Inflammatory macrophage treated with lipopolysaccharide for 1 hour (primary cell): ENCODE results near the gene KMT2C.
"Not testable (repeated sequence)": the region's sequence is repeated elsewhere in the genome, so short reads cannot be mapped to it uniquely, and the experiment has no call there.

Experiments used
- DNase-seq, 2 donors: peaks; one replicate each; pipeline ENCODE4 v3.0.0-alpha.2; 2020 to 2022

The KMT2C gene

DNA sequence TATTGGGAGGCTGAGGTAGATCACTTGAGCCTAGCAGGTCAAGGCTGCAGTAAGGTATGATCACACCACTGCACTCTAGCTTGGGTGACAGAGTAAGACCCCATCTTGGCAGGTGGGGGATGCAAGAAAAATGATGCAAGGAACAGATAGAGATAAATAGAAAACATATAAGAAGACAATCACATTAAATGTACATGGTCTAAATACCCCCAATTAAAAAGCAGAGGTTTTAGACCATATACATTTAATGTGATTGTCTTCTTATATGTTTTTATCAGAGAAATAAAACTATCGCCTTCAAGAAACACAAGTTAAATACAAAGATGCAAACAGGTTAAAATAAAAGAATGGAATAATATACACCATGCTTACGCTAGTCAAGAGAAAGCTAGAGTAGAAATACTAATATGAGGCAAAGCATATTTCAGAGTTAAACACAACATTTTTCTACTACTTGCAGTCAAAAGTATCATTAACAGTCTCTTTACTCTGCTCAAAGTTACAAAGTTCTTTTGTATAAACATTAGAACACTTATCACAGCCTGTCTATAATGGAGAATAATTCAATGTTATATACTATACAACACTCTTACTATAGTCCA, 136.2 kb downstream of the KMT2C start:
- DNase-seq, result not testable (repeated sequence)

- no peak for DNase-seq
Observed at GRCh38 chr7:152292897-152293296, 142.9 kb downstream of the KMT2C start.

DNA sequence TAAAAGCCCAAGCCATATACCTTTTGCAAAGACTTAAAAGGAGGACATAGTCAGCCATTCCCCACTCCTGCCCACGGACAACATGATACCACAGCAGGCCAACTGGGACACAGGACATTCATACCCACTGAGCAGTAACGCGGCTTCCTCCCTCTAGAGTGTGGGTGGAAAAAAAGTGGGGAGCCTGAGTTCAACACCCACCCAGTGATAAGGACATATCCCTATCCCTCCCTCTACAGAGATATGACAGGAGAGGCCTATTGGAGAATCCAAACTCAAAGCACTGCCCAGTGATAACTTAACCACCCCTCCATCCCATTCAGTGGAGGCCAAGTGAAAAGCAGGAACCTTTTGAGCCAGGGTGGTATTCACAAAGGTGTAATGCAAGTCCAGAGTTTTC, 148.8 kb downstream of the KMT2C start:
- not testable (repeated sequence) for DNase-seq

- DNase-seq, result not testable (repeated sequence)
Observed at GRCh38 chr7:152286219-152286618, 149.6 kb downstream of the KMT2C start.

DNA sequence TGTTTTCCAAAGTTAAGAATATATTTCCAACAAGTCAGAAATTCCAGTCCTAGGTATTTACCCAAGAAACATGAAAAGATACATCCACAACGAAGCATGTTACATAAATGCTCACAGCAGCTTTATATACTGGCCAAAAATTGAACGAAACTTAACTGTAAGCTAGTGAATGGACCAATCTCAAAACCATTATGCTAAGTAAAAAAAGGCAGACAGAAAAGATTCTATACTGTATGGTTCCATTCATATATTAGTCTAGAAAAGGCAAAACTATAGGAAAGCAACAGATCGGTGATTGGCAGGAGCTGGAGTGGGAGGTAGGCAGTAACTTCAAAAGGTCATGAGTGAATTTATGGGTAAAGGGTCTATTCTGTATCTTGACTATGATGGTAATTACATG, 150.8 kb downstream of the KMT2C start:
- DNase-seq, result not testable (repeated sequence)

GRCh38 chr7:152277687-152278086, 158.1 kb downstream of the KMT2C start:
- DNase-seq, result not testable (repeated sequence)

DNA sequence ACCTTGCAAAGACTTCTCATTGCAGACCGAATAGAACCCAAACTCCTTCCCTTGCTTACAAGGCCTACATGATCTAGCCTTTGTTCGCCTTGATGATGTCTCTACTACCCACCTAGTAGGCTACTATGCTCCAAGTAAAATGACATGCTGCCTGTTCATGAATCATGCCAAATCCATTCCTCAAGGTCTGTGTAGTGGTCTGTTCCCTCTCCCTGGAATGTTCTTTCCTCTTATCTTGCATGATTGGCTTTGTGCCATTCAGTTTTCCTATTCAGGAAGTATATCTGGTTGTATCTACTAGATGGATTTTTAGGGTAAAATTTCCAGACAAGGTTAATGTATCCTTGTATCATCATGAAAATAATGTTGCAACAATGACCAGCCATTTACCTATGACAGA, 165.4 kb downstream of the KMT2C start:
- not testable (repeated sequence) for DNase-seq

DNA sequence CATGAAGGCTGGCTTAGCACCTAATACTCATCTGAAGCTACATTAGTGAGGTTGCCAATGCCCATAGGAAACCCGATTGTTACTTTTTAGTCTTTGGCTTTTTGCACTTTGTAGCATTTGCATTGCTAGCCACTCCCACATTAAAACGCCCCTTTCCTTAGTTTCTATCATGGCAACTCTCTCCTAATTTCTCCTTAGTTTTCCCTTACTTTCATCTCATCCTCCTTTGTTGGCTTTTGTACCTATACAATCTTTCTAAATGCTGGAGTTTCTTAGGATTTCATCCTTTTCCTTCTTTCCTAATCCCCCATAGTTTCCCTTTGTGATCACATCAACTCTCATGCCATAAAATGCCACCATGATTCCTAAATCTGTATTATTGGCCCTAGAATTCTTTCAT, 168.9 kb downstream of the KMT2C start:
- not testable (repeated sequence) for DNase-seq

- not testable (repeated sequence) for DNase-seq
Observed at GRCh38 chr7:152264915-152265314, 170.9 kb downstream of the KMT2C start.

DNA sequence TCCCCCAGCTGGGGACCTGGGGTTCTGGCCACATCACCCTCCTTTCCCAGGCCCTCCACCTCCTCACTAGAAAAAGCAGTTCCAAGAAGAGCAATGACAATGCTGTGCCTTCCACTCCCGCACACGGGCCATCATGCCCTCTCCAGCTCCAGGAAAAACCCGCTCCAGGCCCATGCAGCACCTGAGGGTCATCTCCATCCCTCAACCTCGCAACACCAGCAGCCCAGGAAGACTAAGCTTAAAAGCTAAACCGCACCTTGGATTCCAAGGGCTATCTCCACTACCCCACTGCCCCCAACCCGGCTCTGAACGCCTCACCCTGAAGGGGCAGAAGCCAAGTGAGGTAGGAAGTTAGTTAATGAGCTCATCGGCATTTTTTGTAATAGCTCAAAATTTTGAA, 173.7 kb downstream of the KMT2C start:
- DNase-seq, result not testable (repeated sequence)

GRCh38 chr7:152259645-152260044, 176.2 kb downstream of the KMT2C start:
- not testable (repeated sequence) for DNase-seq

- DNase-seq, result not testable (repeated sequence)
Observed at GRCh38 chr7:152247851-152248250, 188.0 kb downstream of the KMT2C start.

DNA sequence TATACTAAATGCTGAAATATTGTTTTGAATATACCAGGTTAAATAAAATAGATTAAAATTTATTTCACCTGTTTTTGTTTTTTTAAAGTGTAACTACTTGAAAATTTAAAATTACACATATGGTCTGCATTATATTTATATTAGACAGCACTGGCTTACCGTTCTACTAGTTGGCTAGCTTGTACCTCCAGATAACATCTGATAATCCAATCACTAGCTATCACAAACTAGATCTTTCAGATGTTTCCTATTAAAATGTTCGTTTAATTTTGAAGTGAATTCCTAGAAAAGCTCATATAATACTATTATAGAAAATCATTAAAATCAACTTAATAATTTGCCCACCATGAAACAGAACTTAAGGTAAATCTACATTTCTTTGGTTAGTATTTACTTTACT, 190.4 kb downstream of the KMT2C start:
- not testable (repeated sequence) for DNase-seq

DNA sequence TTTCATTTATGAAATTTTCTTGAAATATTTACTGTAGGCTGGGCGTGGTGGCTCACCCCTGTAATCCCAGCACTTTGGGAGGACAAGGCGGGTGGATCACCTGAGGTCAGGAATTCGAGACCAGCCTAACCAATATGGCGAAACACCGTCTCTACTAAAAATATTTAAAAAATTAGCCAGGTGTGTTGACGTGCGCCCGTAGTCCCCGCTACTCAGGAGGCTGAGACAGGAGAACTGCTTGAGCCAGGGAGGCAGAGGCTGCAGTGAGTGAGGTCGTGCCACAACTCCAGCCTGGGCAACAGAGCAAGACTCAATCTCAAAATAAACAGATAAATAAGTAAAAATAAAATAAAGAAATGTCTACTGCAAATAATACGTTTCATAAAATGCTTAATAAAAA, 192.3 kb downstream of the KMT2C start:
- DNase-seq, result not testable (repeated sequence)

DNA sequence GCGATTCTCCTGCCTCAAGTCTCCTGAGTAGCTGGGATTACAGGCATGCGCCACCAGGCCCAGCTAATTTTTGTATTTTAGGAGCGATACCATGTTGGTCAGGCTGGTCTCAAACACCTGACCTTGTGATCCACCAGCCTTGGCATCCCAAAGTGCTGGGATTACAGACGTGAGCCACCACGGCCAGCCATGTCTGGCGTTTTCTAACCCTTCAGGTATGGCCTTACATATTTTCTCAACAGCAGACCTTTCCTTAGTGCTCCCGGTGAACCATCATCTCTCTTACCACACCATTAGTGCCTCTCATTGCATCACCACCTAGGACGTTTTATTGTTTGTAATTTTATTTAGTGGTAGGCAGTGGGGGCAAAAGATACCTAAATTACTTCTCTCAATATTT, 194.5 kb downstream of the KMT2C start:
- not testable (repeated sequence) for DNase-seq

DNA sequence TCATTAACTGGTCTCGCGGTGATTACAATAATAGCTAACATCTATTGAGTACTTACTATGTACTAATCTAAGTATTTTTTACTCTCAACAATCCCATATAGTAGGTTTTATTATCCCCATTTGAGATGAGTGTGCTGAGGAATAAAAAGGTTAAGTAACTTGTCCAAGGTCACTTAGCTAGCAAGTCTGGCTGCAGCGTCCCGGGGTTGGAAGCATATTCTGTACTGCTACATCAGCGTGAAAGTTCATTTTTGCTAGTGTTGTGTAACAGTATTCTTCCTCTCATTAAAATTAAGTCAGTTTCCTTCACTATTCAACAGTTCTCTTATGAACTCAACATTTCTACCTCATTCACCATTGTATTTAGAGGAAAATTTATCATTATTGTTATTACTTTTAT, 199.5 kb downstream of the KMT2C start:
- DNase-seq, result not testable (repeated sequence)

- not testable (repeated sequence) for DNase-seq
Observed at GRCh38 chr7:152234421-152234820, 201.4 kb downstream of the KMT2C start.

GRCh38 chr7:152231089-152231488, 204.7 kb downstream of the KMT2C start:
- DNase-seq, result no peak

- not testable (repeated sequence) for DNase-seq
Observed at GRCh38 chr7:152219556-152219955, 216.2 kb downstream of the KMT2C start.

DNA sequence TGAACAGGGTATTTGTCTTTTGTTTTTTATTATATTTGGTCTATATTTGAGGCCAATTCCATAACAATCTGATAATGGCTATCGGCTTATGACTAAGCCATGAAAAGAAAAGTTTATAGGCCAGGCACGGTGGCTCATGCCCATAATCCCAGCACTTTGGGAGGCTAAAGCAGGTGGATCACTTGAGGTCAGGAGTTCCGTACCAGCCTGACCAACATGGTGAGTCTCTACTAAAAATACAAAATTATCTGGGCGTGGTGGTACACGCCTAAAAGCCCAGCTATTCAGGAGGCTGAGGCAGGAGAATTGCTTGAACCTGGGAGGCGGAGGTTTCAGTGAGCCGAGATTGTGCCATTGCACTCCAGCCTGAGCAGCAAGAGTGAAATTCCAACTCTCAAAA, 227.0 kb downstream of the KMT2C start:
- DNase-seq, result not testable (repeated sequence)

DNA sequence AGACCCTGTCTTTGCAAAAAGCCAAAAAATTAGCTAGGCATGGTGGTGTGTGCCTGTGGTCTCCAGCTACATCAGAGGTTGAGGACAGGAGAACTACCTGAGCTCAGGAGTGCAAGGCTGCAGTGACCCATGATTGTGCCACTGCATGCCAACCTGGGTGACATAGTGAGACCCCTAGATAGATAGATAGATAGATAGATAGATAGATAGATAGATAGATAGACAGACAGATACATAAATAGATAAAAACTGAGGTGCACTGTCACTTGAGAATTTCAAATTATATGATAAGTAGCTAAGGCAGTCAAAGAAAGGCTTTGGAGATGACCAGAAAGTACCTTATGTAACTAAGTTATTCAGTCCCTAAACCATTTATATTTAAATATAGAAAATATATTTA, 231.4 kb downstream of the KMT2C start:
- DNase-seq, result not testable (repeated sequence)

- DNase-seq, result no peak
Observed at GRCh38 chr7:152203095-152203494, 232.7 kb downstream of the KMT2C start.

DNA sequence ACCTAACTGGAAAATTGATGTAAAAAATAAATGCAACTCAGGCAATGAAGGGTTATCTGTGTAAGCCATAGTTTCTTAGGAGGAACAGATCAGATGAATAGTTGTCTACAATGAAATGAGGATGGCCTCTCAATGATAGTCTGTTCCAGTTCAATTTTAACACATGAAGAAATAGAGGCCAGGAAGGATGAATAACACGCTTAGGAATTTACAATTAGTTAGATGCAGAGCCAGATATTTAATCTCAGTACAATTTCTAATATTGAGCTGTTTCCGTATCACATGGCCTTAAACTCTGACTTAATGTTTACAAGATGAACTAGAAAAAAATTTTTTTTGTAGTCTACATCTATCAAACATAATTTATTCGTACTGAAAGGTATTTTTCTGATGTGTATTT, 233.7 kb downstream of the KMT2C start:
- no peak for DNase-seq

DNA sequence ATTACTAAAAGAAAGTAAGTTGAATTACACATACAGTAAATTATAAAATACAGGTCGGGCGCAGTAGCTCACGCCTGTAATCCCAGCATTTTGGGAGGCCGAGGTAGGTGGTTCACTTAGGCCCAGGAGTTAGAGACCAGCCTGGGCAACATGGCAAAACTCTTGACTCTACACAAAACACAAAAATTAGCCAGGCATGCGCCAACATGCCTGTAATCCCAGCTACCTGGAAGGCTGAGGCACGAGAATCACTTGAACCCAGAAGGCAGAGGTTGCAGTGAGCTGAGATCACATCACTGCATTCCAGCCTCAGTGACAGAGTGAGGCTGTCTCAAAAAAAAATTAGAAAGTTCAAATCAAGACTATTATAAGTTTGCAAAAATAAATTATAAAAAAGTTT, 235.4 kb downstream of the KMT2C start:
- DNase-seq, result no peak

- no peak for DNase-seq
Observed at GRCh38 chr7:152196391-152196790, 239.4 kb downstream of the KMT2C start.
